H9 (cell line): Measurements from ENCODE around the gene GSTT2. TPM values are rescaled to one million over a fixed set of nuclear protein-coding genes. Genes with fewer than 3 reads are reported as not detected.
A peak's percentile ranks its signal among the peaks of the same experiment; 100 is the strongest.

Experiments used
- DNase-seq: peaks from one replicate; pipeline ENCODE4 v3.0.0-alpha.2; 2017
- H2AFZ ChIP-seq: one replicate; pipeline ENCODE4 v1.6.1; 2013; ENCODE audit warnings: mild to moderate bottlenecking, low read length, control low read depth, moderate library complexity
- H2AK5ac ChIP-seq: 2 replicates; pipeline ENCODE4 v1.6.1; 2013; ENCODE audit warnings: low read length, control low read depth, mixed read lengths; ENCODE audit not compliant: insufficient read length
- H2BK120ac ChIP-seq: one replicate; pipeline ENCODE4 v1.6.1; 2013; ENCODE audit warnings: low read depth, mild to moderate bottlenecking, low read length, control low read depth, inconsistent platforms; ENCODE audit not compliant: poor library complexity, severe bottlenecking
- H2BK12ac ChIP-seq: 2 replicates; pipeline ENCODE4 v1.6.1; 2013; ENCODE audit warnings: low read length, control low read depth, mixed read lengths, low read depth; ENCODE audit not compliant: insufficient read length
- H2BK15ac ChIP-seq: 2 replicates; pipeline ENCODE4 v1.6.1; 2013; ENCODE audit warnings: low read depth, low read length, control low read depth
- H2BK20ac ChIP-seq: one replicate; pipeline ENCODE4 v1.6.1; 2013; ENCODE audit warnings: low read depth, mild to moderate bottlenecking, low read length, control low read depth, inconsistent platforms; ENCODE audit not compliant: poor library complexity, severe bottlenecking
- H2BK5ac ChIP-seq: 2 replicates; pipeline ENCODE4 v1.6.1; 2013; ENCODE audit warnings: low read length, control low read depth, mixed read lengths; ENCODE audit not compliant: insufficient read length
- H3K14ac ChIP-seq: 2 replicates; pipeline ENCODE4 v1.6.1; 2013; ENCODE audit warnings: low read length, control low read depth; ENCODE audit not compliant: insufficient read depth
- H3K18ac ChIP-seq: 2 replicates; pipeline ENCODE4 v1.6.1; 2013; ENCODE audit warnings: low read depth, mild to moderate bottlenecking, mixed read lengths, low read length, control low read depth; ENCODE audit not compliant: insufficient read length
- H3K23ac ChIP-seq: 2 replicates; pipeline ENCODE4 v1.6.1; 2013; ENCODE audit warnings: low read length, control low read depth, mixed read lengths, low read depth; ENCODE audit not compliant: insufficient read length
- H3K23me2 ChIP-seq: 2 replicates; pipeline ENCODE4 v1.6.1; 2013; ENCODE audit warnings: low read depth, mild to moderate bottlenecking, mixed read lengths, low read length, control low read depth; ENCODE audit not compliant: insufficient read length, poor library complexity, severe bottlenecking
- H3K27ac ChIP-seq: 2 replicates; pipeline ENCODE4 v1.5.1; 2013; ENCODE audit warnings: low read length, control low read depth, mixed read lengths, low read depth; ENCODE audit not compliant: insufficient read length
- H3K27me3 ChIP-seq: 2 replicates; pipeline ENCODE4 v1.6.1; 2013; ENCODE audit warnings: low read length, control low read depth, inconsistent platforms; ENCODE audit not compliant: insufficient read depth
- H3K4ac ChIP-seq: 2 replicates; pipeline ENCODE4 v1.6.1; 2013; ENCODE audit warnings: low read depth, mild to moderate bottlenecking, control low read depth, inconsistent platforms, low read length, moderate library complexity
- H3K4me1 ChIP-seq: 2 replicates; pipeline ENCODE4 v1.6.1; 2013; ENCODE audit warnings: low read length, control low read depth, inconsistent platforms; ENCODE audit not compliant: insufficient read depth
- H3K4me2 ChIP-seq: 2 replicates; pipeline ENCODE4 v1.6.1; 2013; ENCODE audit warnings: low read length, control low read depth, mixed read lengths; ENCODE audit not compliant: insufficient read length, insufficient read depth
- H3K56ac ChIP-seq: 2 replicates; pipeline ENCODE4 v1.6.1; 2013; ENCODE audit warnings: low read depth, mild to moderate bottlenecking, mixed read lengths, low read length, control low read depth; ENCODE audit not compliant: insufficient read length
- H3K79me1 ChIP-seq: 2 replicates; pipeline ENCODE4 v1.6.1; 2013; ENCODE audit warnings: low read depth, mild to moderate bottlenecking, moderate library complexity, low read length, control low read depth, inconsistent platforms; ENCODE audit not compliant: insufficient read depth, poor library complexity, severe bottlenecking
- H3K79me2 ChIP-seq: 2 replicates; pipeline ENCODE4 v1.6.1; 2013; ENCODE audit warnings: low read length, control low read depth, inconsistent platforms; ENCODE audit not compliant: insufficient read depth
- H3K9ac ChIP-seq: 2 replicates; pipeline ENCODE4 v1.6.1; 2013; ENCODE audit warnings: low read length, control low read depth, mixed read lengths; ENCODE audit not compliant: insufficient read length; ENCODE audit errors: extremely low read depth
- H3K9me3 ChIP-seq: one replicate; pipeline ENCODE4 v1.6.1; 2013; ENCODE audit warnings: low read depth, low read length, inconsistent platforms; ENCODE audit not compliant: control insufficient read depth
- H3T11ph ChIP-seq: one replicate; pipeline ENCODE4 v1.6.1; 2013; ENCODE audit warnings: mild to moderate bottlenecking, low read length, control low read depth, inconsistent platforms
- H4K20me1 ChIP-seq: one replicate; pipeline ENCODE4 v1.6.1; 2013; ENCODE audit not compliant: control insufficient read depth, insufficient read length, insufficient read depth
- H4K5ac ChIP-seq: 2 replicates; pipeline ENCODE4 v1.6.1; 2013; ENCODE audit warnings: low read depth, mild to moderate bottlenecking, mixed read lengths, low read length, control low read depth; ENCODE audit not compliant: insufficient read length
- H4K8ac ChIP-seq: replicated peaks from 2 replicates; pipeline ENCODE4 v1.6.1; 2013; ENCODE audit warnings: low read length, control low read depth, mixed read lengths, low read depth; ENCODE audit not compliant: insufficient read length
- H4K91ac ChIP-seq: 2 replicates; pipeline ENCODE4 v1.6.1; 2013; ENCODE audit warnings: low read depth, mild to moderate bottlenecking, moderate library complexity, mixed read lengths, low read length, control low read depth; ENCODE audit not compliant: insufficient read length
- H3K27ac Mint-ChIP-seq, 3 experiments: 2 replicates in 2 of 3; 3 replicates in 1 of 3; pipeline ENCODE4 v1.8.0; 2020 to 2021; ENCODE audit warnings: mixed read lengths in 3 of 3, mild to moderate bottlenecking in 1 of 3, moderate library complexity in 1 of 3
- H3K27me3 Mint-ChIP-seq: 2 replicates; pipeline ENCODE4 v1.8.0; 2021; ENCODE audit warnings: low read depth, mild to moderate bottlenecking, moderate library complexity, mixed read lengths
- H3K36me3 Mint-ChIP-seq, 3 experiments: 2 replicates in 2 of 3; 3 replicates in 1 of 3; pipeline ENCODE4 v1.8.0; 2020 to 2021; ENCODE audit warnings: low read depth in 3 of 3, mixed read lengths in 3 of 3; ENCODE audit not compliant: insufficient read depth in 1 of 3
- H3K4me1 Mint-ChIP-seq, 2 experiments: 2 replicates each; pipeline ENCODE4 v1.8.0; 2020; ENCODE audit warnings: mixed read lengths in 2 of 2
- H3K4me3 Mint-ChIP-seq, 2 experiments: 2 replicates in 1 of 2; 3 replicates in 1 of 2; pipeline ENCODE4 v1.8.0; 2020 to 2021; ENCODE audit warnings: mild to moderate bottlenecking in 2 of 2, mixed read lengths in 2 of 2, moderate library complexity in 1 of 2
- H3K9me3 Mint-ChIP-seq, 2 experiments: 2 replicates in 1 of 2; 3 replicates in 1 of 2; pipeline ENCODE4 v1.8.0; 2020; ENCODE audit warnings: mild to moderate bottlenecking in 2 of 2, mixed read lengths in 2 of 2, moderate library complexity in 1 of 2
- CTCF ChIP-seq: fragments of 200-600 bp; sonication (generic); conservative IDR thresholded peaks from 3 replicates; pipeline ENCODE4 v1.8.0; 2021; ENCODE audit warnings: antibody characterized with exemption, mild to moderate bottlenecking
- WGBS: extraction: QIAGEN DNeasy Blood & Tissue Kit; methylation state at CpG from one replicate; pipeline ENCODE4 v1.1.7; 2013; ENCODE audit warnings: missing lambda C conversion rate, low lambda C conversion rate, mixed read lengths; ENCODE audit not compliant: insufficient read length; ENCODE audit errors: extremely low coverage; 5-methylcytosine and 5-hydroxymethylcytosine counted together
- total RNA-seq: library from RNA; stranded (reverse); gene quantifications from 2 replicates; pipeline ENCODE4 v1.2.1, GENCODE V29; 2021

GSTT2 gene
- total RNA-seq, 1 experiment from 2014 or later: 0.22 TPM

- H3K79me1 ChIP-seq: no peaks in the 10 kb centered on the region
- H2BK20ac ChIP-seq: no peak overlapping the region
- no peak overlapping the region for H2AFZ ChIP-seq
- Mint-ChIP-seq H3K4me3 (no peak overlapping the region), H3K9me3 (peaks cover 0 to 3% of the 10 kb centered on the region in 2 experiments; a peak in 3 of 5 replicates), H3K27ac (peak overlapping the region in 1 of 3 experiments; percentile 68; a peak in 2 of 7 replicates), H3K27me3 (no peaks in the 10 kb centered on the region), H3K4me1 (peaks cover 3 to 12% of the 10 kb centered on the region in 2 experiments; a peak in 3 of 4 replicates), H3K36me3 (peaks cover 0 to 3% (median 0%) of the 10 kb centered on the region in 3 experiments; a peak in 2 of 7 replicates)
- no peak overlapping the region for H3K27ac ChIP-seq
- no peak overlapping the region for H2BK15ac ChIP-seq
- no peak overlapping the region for H3K4ac ChIP-seq
- no peak overlapping the region for H2BK120ac ChIP-seq
- H3K18ac ChIP-seq: no peak overlapping the region
- no peak overlapping the region for H2AK5ac ChIP-seq
- H3K27me3 ChIP-seq: no peaks in the 10 kb centered on the region
- no peak for DNase-seq
- H2BK5ac ChIP-seq: no peak overlapping the region
- no peak overlapping the region for H2BK12ac ChIP-seq
- no peak overlapping the region for H3T11ph ChIP-seq
- no peaks in the 10 kb centered on the region for H3K23me2 ChIP-seq
- H3K56ac ChIP-seq: no peak overlapping the region
- H3K9me3 ChIP-seq: no peaks in the 10 kb centered on the region
- H4K20me1 ChIP-seq: no peaks in the 10 kb centered on the region
- H3K79me2 ChIP-seq: peaks cover 8% of the 10 kb centered on the region; the same call in 1 of the 2 replicates
- H3K4me2 ChIP-seq: no peak overlapping the region
- no peak overlapping the region for H4K5ac ChIP-seq
- H3K9ac ChIP-seq: no peak overlapping the region
- no peak overlapping the region for H4K8ac ChIP-seq
- TF ChIP-seq CTCF: no peak
- H3K23ac ChIP-seq: no peak overlapping the region
- no CpG with 5 or more reads among the region's 2 CpGs for WGBS
- no peak overlapping the region for H4K91ac ChIP-seq
- H3K14ac ChIP-seq: no peak overlapping the region
- H3K4me1 ChIP-seq: no peaks in the 10 kb centered on the region
These were observed 46.1 kb downstream of the GSTT2 start for GRCh38 chr22:24026056-24026455.
